Trophoblast cell (in vitro differentiated cells and primary cell): ENCODE measurements around the gene PIK3R6.

Experiments used
- DNase-seq, 2 donors: peaks; one replicate each; pipeline ENCODE4 v3.0.0-alpha.2; 2016
- H2AFZ ChIP-seq: 2 replicates; pipeline ENCODE4 v1.6.1; 2013; ENCODE audit warnings: low read length, moderate library complexity, mild to moderate bottlenecking; ENCODE audit not compliant: insufficient read depth, poor library complexity
- H2AK5ac ChIP-seq: 2 replicates; pipeline ENCODE4 v1.6.1; 2013; ENCODE audit warnings: mild to moderate bottlenecking, low read length
- H2BK120ac ChIP-seq: 2 replicates; pipeline ENCODE4 v1.6.1; 2013; ENCODE audit warnings: low read length, mild to moderate bottlenecking, moderate library complexity; ENCODE audit not compliant: insufficient read depth, poor library complexity
- H2BK12ac ChIP-seq: 2 replicates; pipeline ENCODE4 v1.6.1; 2013; ENCODE audit warnings: mild to moderate bottlenecking, low read length, moderate library complexity
- H2BK5ac ChIP-seq: 2 replicates; pipeline ENCODE4 v1.6.1; 2013; ENCODE audit warnings: low read length, low read depth, moderate library complexity, mild to moderate bottlenecking; ENCODE audit not compliant: poor library complexity
- H3K14ac ChIP-seq: 2 replicates; pipeline ENCODE4 v1.6.1; 2013; ENCODE audit warnings: mild to moderate bottlenecking, low read length
- H3K18ac ChIP-seq: 2 replicates; pipeline ENCODE4 v1.6.1; 2013; ENCODE audit warnings: mild to moderate bottlenecking, low read length
- H3K23ac ChIP-seq: 2 replicates; pipeline ENCODE4 v1.6.1; 2013; ENCODE audit warnings: low read length
- H3K27ac ChIP-seq: 2 replicates; pipeline ENCODE4 v1.5.1; 2013; ENCODE audit warnings: low read depth, mild to moderate bottlenecking, inconsistent platforms, low read length, moderate library complexity
- H3K27me3 ChIP-seq: 2 replicates; pipeline ENCODE4 v1.6.1; 2013; ENCODE audit warnings: inconsistent platforms, mild to moderate bottlenecking, low read length, moderate library complexity; ENCODE audit not compliant: insufficient read depth
- H3K36me3 ChIP-seq, 2 experiments: 1 replicate in 1 of 2; 2 replicates in 1 of 2; pipeline ENCODE4 v1.6.1; 2013; ENCODE audit warnings: low read length in 2 of 2, mild to moderate bottlenecking in 2 of 2, moderate library complexity in 1 of 2; ENCODE audit not compliant: insufficient read depth in 2 of 2, control insufficient read depth in 1 of 2
- H3K4ac ChIP-seq: 2 replicates; pipeline ENCODE4 v1.6.1; 2013; ENCODE audit warnings: low read depth, mild to moderate bottlenecking, low read length, moderate library complexity
- H3K4me1 ChIP-seq, 2 experiments: 1 replicate in 1 of 2; 2 replicates in 1 of 2; pipeline ENCODE4 v1.6.1; 2013; ENCODE audit warnings: low read length in 2 of 2, mild to moderate bottlenecking in 2 of 2, moderate library complexity in 1 of 2; ENCODE audit not compliant: insufficient read depth in 2 of 2, control insufficient read depth in 1 of 2
- H3K4me2 ChIP-seq: 2 replicates; pipeline ENCODE4 v1.6.1; 2013; ENCODE audit warnings: inconsistent platforms, mild to moderate bottlenecking, low read length, moderate library complexity
- H3K4me3 ChIP-seq: 2 replicates; pipeline ENCODE4 v1.5.1; 2013; ENCODE audit warnings: mild to moderate bottlenecking, low read depth, low read length, inconsistent platforms
- H3K79me1 ChIP-seq: one replicate; pipeline ENCODE4 v1.6.1; 2013; ENCODE audit warnings: low read length
- H3K79me2 ChIP-seq: 2 replicates; pipeline ENCODE4 v1.6.1; 2013; ENCODE audit warnings: low read length, mild to moderate bottlenecking; ENCODE audit not compliant: control insufficient read depth, insufficient read depth, poor library complexity
- H3K9ac ChIP-seq: 2 replicates; pipeline ENCODE4 v1.6.1; 2013; ENCODE audit warnings: mild to moderate bottlenecking, low read length
- H3K9me3 ChIP-seq: 2 replicates; pipeline ENCODE4 v1.6.1; 2013; ENCODE audit warnings: low read depth, mild to moderate bottlenecking, control low read depth, inconsistent platforms, low read length; ENCODE audit not compliant: insufficient read depth
- H4K12ac ChIP-seq: 2 replicates; pipeline ENCODE4 v1.6.1; 2013; ENCODE audit warnings: low read depth, mild to moderate bottlenecking, low read length, moderate library complexity
- H4K8ac ChIP-seq: 2 replicates; pipeline ENCODE4 v1.6.1; 2013; ENCODE audit warnings: low read depth, mild to moderate bottlenecking, low read length, moderate library complexity
- H4K91ac ChIP-seq: one replicate; pipeline ENCODE4 v1.6.1; 2013; ENCODE audit warnings: low read depth, mild to moderate bottlenecking, low read length, moderate library complexity
- WGBS: extraction: QIAGEN DNeasy Blood & Tissue Kit; methylation state at CpG from one replicate; pipeline ENCODE4 v1.1.7; 2013; ENCODE audit warnings: missing lambda C conversion rate; ENCODE audit not compliant: insufficient read length, insufficient coverage; ENCODE audit errors: extremely low coverage; 5-methylcytosine and 5-hydroxymethylcytosine counted together

PIK3R6 gene

GRCh38 chr17:8871081-8871581 is 3.7 kb upstream of the PIK3R6 start:
- no peak overlapping the region for H3K27ac ChIP-seq
- no peak overlapping the region for H2BK12ac ChIP-seq
- WGBS, result no CpG with 5 or more reads among the region's 13 CpGs
- H3K4ac ChIP-seq, result no peak overlapping the region
- no peak overlapping the region for H3K23ac ChIP-seq
- DNase-seq, result no peak
- no peak overlapping the region for H2AK5ac ChIP-seq
- no peak overlapping the region for H3K14ac ChIP-seq
- no peak overlapping the region for H4K8ac ChIP-seq
- H3K4me1 ChIP-seq, result no peaks in the 10 kb centered on the region
- H3K79me2 ChIP-seq, result no peaks in the 10 kb centered on the region
- H4K12ac ChIP-seq, result no peak overlapping the region
- H3K9ac ChIP-seq, result no peak overlapping the region
- H3K4me3 ChIP-seq, result no peak overlapping the region
- no peak overlapping the region for H3K18ac ChIP-seq
- H4K91ac ChIP-seq, result no peak overlapping the region
- no peak overlapping the region for H2BK5ac ChIP-seq
- H2BK120ac ChIP-seq, result no peak overlapping the region
- no peaks in the 10 kb centered on the region for H3K36me3 ChIP-seq
- H3K79me1 ChIP-seq, result no peaks in the 10 kb centered on the region
- no peak overlapping the region for H2AFZ ChIP-seq
- H3K4me2 ChIP-seq, result no peak overlapping the region
- no peaks in the 10 kb centered on the region for H3K27me3 ChIP-seq
- H3K9me3 ChIP-seq, result no peaks in the 10 kb centered on the region

GRCh38 chr17:8870406-8871040 is 3.0 kb upstream of the PIK3R6 start:
- Histone ChIP-seq H3K4me1 (peaks cover 0 to 2% of the 10 kb centered on the region in 2 experiments), H3K9me3 (no peaks in the 10 kb centered on the region), H2AK5ac (no peak overlapping the region), H2AFZ (no peak overlapping the region), H2BK120ac (no peak overlapping the region), H3K18ac (no peak overlapping the region), H3K4ac (no peak overlapping the region), H3K27ac (no peak overlapping the region), H4K12ac (no peak overlapping the region), H3K4me3 (no peak overlapping the region), H4K91ac (no peak overlapping the region), H3K79me1 (no peaks in the 10 kb centered on the region), H3K9ac (no peak overlapping the region), H2BK12ac (no peak overlapping the region), H3K36me3 (no peaks in the 10 kb centered on the region), H3K4me2 (no peak overlapping the region), H2BK5ac (no peak overlapping the region), H4K8ac (no peak overlapping the region), H3K14ac (no peak overlapping the region), H3K79me2 (no peaks in the 10 kb centered on the region), H3K23ac (no peak overlapping the region), H3K27me3 (no peaks in the 10 kb centered on the region)
- no peak for DNase-seq
- no CpG with 5 or more reads among the region's 13 CpGs for WGBS

- H2AFZ ChIP-seq, result no peak overlapping the region
- no peak overlapping the region for H3K9ac ChIP-seq
- H3K27ac ChIP-seq, result no peak overlapping the region
- H4K91ac ChIP-seq, result no peak overlapping the region
- no peak overlapping the region for H3K23ac ChIP-seq
- no peak overlapping the region for H3K14ac ChIP-seq
- DNase-seq, result no peak
- H3K9me3 ChIP-seq, result no peaks in the 10 kb centered on the region
- no peak overlapping the region for H2BK5ac ChIP-seq
- no peak overlapping the region for H2BK120ac ChIP-seq
- no peak overlapping the region for H3K4me3 ChIP-seq
- H3K4me1 ChIP-seq, result peaks cover 0 to 2% of the 10 kb centered on the region in 2 experiments
- no peak overlapping the region for H3K4ac ChIP-seq
- no peak overlapping the region for H3K18ac ChIP-seq
- no peak overlapping the region for H4K8ac ChIP-seq
- no peaks in the 10 kb centered on the region for H3K79me1 ChIP-seq
- no peak overlapping the region for H2BK12ac ChIP-seq
- H2AK5ac ChIP-seq, result no peak overlapping the region
- no peaks in the 10 kb centered on the region for H3K27me3 ChIP-seq
- no peaks in the 10 kb centered on the region for H3K79me2 ChIP-seq
- H4K12ac ChIP-seq, result no peak overlapping the region
- no peaks in the 10 kb centered on the region for H3K36me3 ChIP-seq
- no CpG with 5 or more reads among the region's 11 CpGs for whole genome bisulfite sequencing
- H3K4me2 ChIP-seq, result no peak overlapping the region
Measured at GRCh38 chr17:8869114-8869815, 1.8 kb upstream of the PIK3R6 start.

GRCh38 chr17:8868529-8868951 is 1.1 kb upstream of the PIK3R6 start:
- Histone ChIP-seq H3K9ac (no peak overlapping the region), H3K4me3 (no peak overlapping the region), H3K36me3 (no peaks in the 10 kb centered on the region), H3K4ac (no peak overlapping the region), H3K14ac (no peak overlapping the region), H3K4me2 (no peak overlapping the region), H3K27ac (no peak overlapping the region), H4K91ac (no peak overlapping the region), H2AFZ (no peak overlapping the region), H3K18ac (no peak overlapping the region), H3K4me1 (peaks cover 0 to 2% of the 10 kb centered on the region in 2 experiments), H3K27me3 (no peaks in the 10 kb centered on the region), H2BK5ac (no peak overlapping the region), H2BK120ac (no peak overlapping the region), H2BK12ac (no peak overlapping the region), H4K8ac (no peak overlapping the region), H3K9me3 (no peaks in the 10 kb centered on the region), H3K79me2 (no peaks in the 10 kb centered on the region), H3K79me1 (no peaks in the 10 kb centered on the region), H2AK5ac (no peak overlapping the region), H3K23ac (no peak overlapping the region), H4K12ac (no peak overlapping the region)
- no peak for DNase-seq
- WGBS, result no CpG with 5 or more reads among the region's 4 CpGs
